ENCODE measurements around the gene APBA2. TPM values are rescaled to one million over a fixed set of nuclear protein-coding genes. Genes with fewer than 3 reads are reported as not detected.

Gene APBA2
- total RNA-seq, 4 donors from 2014 or later = 1.3 to 7.0 (median 2.4) TPM

- no peaks in the 10 kb centered on the region for H3K27me3 ChIP-seq
- DNase-seq (ENCODE audit: low spot score in 2 of 2) = peak; percentile 26 to 60
- no peak overlapping the region for H3K27ac ChIP-seq
- TF ChIP-seq POLR2A (IDR thresholded peaks at IDR 0.05) (no peak), POLR2AphosphoS5 (IDR thresholded peaks at IDR 0.05) (no peak), EP300 (IDR thresholded peaks at IDR 0.05) (no peak)
- TF ChIP-seq, protein P1, sequence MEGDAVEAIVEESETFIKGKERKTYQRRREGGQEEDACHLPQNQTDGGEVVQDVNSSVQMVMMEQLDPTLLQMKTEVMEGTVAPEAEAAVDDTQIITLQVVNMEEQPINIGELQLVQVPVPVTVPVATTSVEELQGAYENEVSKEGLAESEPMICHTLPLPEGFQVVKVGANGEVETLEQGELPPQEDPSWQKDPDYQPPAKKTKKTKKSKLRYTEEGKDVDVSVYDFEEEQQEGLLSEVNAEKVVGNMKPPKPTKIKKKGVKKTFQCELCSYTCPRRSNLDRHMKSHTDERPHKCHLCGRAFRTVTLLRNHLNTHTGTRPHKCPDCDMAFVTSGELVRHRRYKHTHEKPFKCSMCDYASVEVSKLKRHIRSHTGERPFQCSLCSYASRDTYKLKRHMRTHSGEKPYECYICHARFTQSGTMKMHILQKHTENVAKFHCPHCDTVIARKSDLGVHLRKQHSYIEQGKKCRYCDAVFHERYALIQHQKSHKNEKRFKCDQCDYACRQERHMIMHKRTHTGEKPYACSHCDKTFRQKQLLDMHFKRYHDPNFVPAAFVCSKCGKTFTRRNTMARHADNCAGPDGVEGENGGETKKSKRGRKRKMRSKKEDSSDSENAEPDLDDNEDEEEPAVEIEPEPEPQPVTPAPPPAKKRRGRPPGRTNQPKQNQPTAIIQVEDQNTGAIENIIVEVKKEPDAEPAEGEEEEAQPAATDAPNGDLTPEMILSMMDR (IDR thresholded peaks at IDR 0.05) = no peak
- no peak overlapping the region for H3K4me3 ChIP-seq
- no peaks in the 10 kb centered on the region for H3K4me1 ChIP-seq
- H3K9me3 ChIP-seq = no peaks in the 10 kb centered on the region
- H3K36me3 ChIP-seq = no peaks in the 10 kb centered on the region
- 80% methylated on average over 1 of the region's 7 CpGs for WGBS
Measured at GRCh38 chr15:28901587-28901980, 15.8 kb downstream of the APBA2 start.

GRCh38 chr15:28901987-28902745 lies 16.4 kb downstream of the APBA2 start:
- TF ChIP-seq POLR2A (IDR thresholded peaks at IDR 0.05) = no peak
- TF ChIP-seq EP300 (IDR thresholded peaks at IDR 0.05) = no peak
- no peak for TF ChIP-seq POLR2AphosphoS5 (IDR thresholded peaks at IDR 0.05)
- TF ChIP-seq, protein P1 (IDR thresholded peaks at IDR 0.05) = no peak

DNA sequence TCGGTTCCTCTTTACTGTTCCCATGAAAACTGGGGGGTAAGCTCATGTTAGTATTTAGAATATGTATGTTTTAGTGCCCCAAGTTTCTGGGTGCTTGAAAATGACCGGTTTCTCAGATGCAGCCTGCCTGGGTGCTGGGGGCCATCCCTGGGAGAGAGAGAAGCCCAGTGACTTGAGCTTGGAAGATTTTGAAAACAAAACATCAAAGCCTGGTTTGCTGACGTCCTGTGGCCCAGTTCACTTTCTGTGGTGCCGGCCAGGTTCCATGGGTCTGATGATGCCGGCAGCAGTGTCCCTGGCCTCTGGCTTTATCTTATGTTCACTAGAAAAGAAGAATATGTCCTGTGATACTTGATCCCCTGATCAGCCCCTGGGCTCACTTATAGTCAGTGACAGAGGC lies 17.1 kb downstream of the APBA2 start:
- peak in 1 of 2 donors; percentile 45 for DNase-seq (ENCODE audit: low spot score in 2 of 2)
- Histone ChIP-seq H3K36me3 (no peaks in the 10 kb centered on the region), H3K27ac (no peak overlapping the region), H3K27me3 (no peaks in the 10 kb centered on the region), H3K9me3 (no peaks in the 10 kb centered on the region), H3K4me3 (no peak overlapping the region), H3K4me1 (no peaks in the 10 kb centered on the region)
- WGBS = 94% methylated on average over 5 of the region's 5 CpGs
- TF ChIP-seq, protein P1 (IDR thresholded peaks at IDR 0.05) = no peak
- TF ChIP-seq POLR2AphosphoS5 (IDR thresholded peaks at IDR 0.05) = no peak
- no peak for TF ChIP-seq POLR2A (IDR thresholded peaks at IDR 0.05)

More at GRCh38 chr15:28901987-28902745, 16.4 kb downstream of the APBA2 start:
- H3K36me3 ChIP-seq = no peaks in the 10 kb centered on the region
- H3K4me1 ChIP-seq = no peaks in the 10 kb centered on the region
- no peaks in the 10 kb centered on the region for H3K9me3 ChIP-seq
- H3K27me3 ChIP-seq = no peaks in the 10 kb centered on the region
- H3K4me3 ChIP-seq = no peak overlapping the region
- WGBS = 89% methylated on average over 13 of the region's 14 CpGs
- no peak overlapping the region for H3K27ac ChIP-seq
- DNase-seq (ENCODE audit: low spot score in 2 of 2) = peak; percentile 30 to 67

GRCh38 chr15:28903555-28903954 lies 17.8 kb downstream of the APBA2 start:
- H3K4me3 ChIP-seq = no peak overlapping the region
- no peaks in the 10 kb centered on the region for H3K9me3 ChIP-seq
- TF ChIP-seq EP300 (IDR thresholded peaks at IDR 0.05) = no peak
- no peak for TF ChIP-seq POLR2A (IDR thresholded peaks at IDR 0.05)
- TF ChIP-seq, protein P1 (IDR thresholded peaks at IDR 0.05) = no peak
- TF ChIP-seq POLR2AphosphoS5 (IDR thresholded peaks at IDR 0.05) = no peak
- H3K36me3 ChIP-seq = no peaks in the 10 kb centered on the region
- WGBS = 85% methylated on average over 8 of the region's 8 CpGs
- H3K27ac ChIP-seq = no peak overlapping the region
- H3K4me1 ChIP-seq = no peaks in the 10 kb centered on the region
- DNase-seq (ENCODE audit: low spot score in 2 of 2) = peak; percentile 59 to 65
- no peaks in the 10 kb centered on the region for H3K27me3 ChIP-seq

DNA sequence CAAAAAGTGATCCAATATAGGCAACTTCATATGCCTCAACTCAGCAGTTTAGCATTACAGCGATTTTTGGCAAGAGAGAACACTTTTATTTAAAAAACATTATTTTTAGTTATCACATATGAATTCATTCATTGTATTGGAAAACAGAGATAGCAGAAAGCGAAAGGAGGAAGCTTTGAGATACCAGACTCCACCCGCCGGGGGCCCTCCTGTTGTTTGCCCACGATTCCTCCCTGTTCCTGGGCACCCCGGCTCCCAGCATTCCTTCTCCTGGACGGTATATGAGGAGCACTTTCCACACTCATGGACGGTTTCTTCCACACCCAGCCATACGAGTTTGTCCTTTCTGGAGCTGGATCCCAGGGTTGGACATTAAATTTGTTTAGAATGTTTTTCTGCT lies 18.2 kb downstream of the APBA2 start:
- TF ChIP-seq EP300 (IDR thresholded peaks at IDR 0.05) (no peak), POLR2AphosphoS5 (IDR thresholded peaks at IDR 0.05) (no peak), POLR2A (IDR thresholded peaks at IDR 0.05) (no peak)
- TF ChIP-seq, protein P1 (IDR thresholded peaks at IDR 0.05) = no peak
- WGBS = 64% methylated on average over 9 of the region's 9 CpGs

More for the DNA sequence above, 18.2 kb downstream of the APBA2 start:
- Histone ChIP-seq H3K4me1 (no peaks in the 10 kb centered on the region), H3K36me3 (no peaks in the 10 kb centered on the region), H3K27ac (no peak overlapping the region), H3K27me3 (no peaks in the 10 kb centered on the region), H3K9me3 (no peaks in the 10 kb centered on the region), H3K4me3 (no peak overlapping the region)
- peak; percentile 22 to 29 for DNase-seq (ENCODE audit: low spot score in 2 of 2)
